GM12878 (cell line): ENCODE results near the gene PDZD2.

Experiments used
- BCL3 ChIP-seq: IDR thresholded peaks from 2 replicates; pipeline ENCODE4 v1.6.1; 2011; ENCODE audit warnings: borderline replicate concordance, low read depth, mild to moderate bottlenecking, moderate library complexity, low read length; ENCODE audit not compliant: insufficient read depth, poor library complexity, severe bottlenecking
- BHLHE40 ChIP-seq, 2 experiments: fragments of 450-650 bp in 1 of 2; IDR thresholded peaks; 2 replicates each; pipeline ENCODE4 v1.6.1; 2011 to 2017; ENCODE audit warnings: low read depth in 2 of 2, borderline replicate concordance in 1 of 2, improper control_type of control experiment in 1 of 2, low read length in 1 of 2, mild to moderate bottlenecking in 1 of 2
- CTCF ChIP-seq, 3 experiments: IDR thresholded peaks in 2 of 3; conservative IDR thresholded peaks in 1 of 3; 2 replicates each; pipeline ENCODE4 v1.5.1; 2011; ENCODE audit warnings: low read depth in 3 of 3, low read length in 3 of 3, mild to moderate bottlenecking in 3 of 3, control low read depth in 2 of 3, moderate library complexity in 2 of 3, inconsistent platforms in 1 of 3, mixed read lengths in 1 of 3; ENCODE audit not compliant: control insufficient read depth in 2 of 3, insufficient read depth in 1 of 3; ENCODE audit errors: extremely low read depth in 1 of 3
- EZH2 ChIP-seq: IDR thresholded peaks from 2 replicates; pipeline ENCODE4 v1.6.1; 2012; ENCODE audit warnings: low read depth, mild to moderate bottlenecking, control low read depth, inconsistent platforms, low read length, borderline replicate concordance; ENCODE audit not compliant: control insufficient read depth
- HDAC6 ChIP-seq: fragments of 200-600 bp; sonication (generic); IDR thresholded peaks from one replicate; pipeline ENCODE4 v1.8.0; 2017; ENCODE audit warnings: antibody characterized with exemption; ENCODE audit not compliant: unreplicated experiment
- JUNB ChIP-seq: IDR thresholded peaks from 2 replicates; pipeline ENCODE4 v1.6.1; 2016; ENCODE audit warnings: antibody characterized with exemption, mild to moderate bottlenecking
- POLR2AphosphoS5 ChIP-seq: IDR thresholded peaks from 2 replicates; pipeline ENCODE4 v1.6.1; 2011; ENCODE audit warnings: mild to moderate bottlenecking, low read length, inconsistent platforms
- RAD51 ChIP-seq: fragments of 450-650 bp; IDR thresholded peaks from 2 replicates; pipeline ENCODE4 v1.6.1; 2016; ENCODE audit warnings: moderate library complexity, mild to moderate bottlenecking, inconsistent platforms
- SMAD1 ChIP-seq: fragments of 450-650 bp; IDR thresholded peaks from 2 replicates; pipeline ENCODE4 v1.6.1; 2018; ENCODE audit warnings: mild to moderate bottlenecking, low read depth; ENCODE audit not compliant: partially characterized antibody
- SMC3 ChIP-seq: IDR thresholded peaks from 2 replicates; pipeline ENCODE4 v1.6.1; 2011; ENCODE audit warnings: low read length, improper control_type of control experiment, borderline replicate concordance
- SRF ChIP-seq, 2 experiments: IDR thresholded peaks; 2 replicates each; pipeline ENCODE4 v1.6.1; 2011; ENCODE audit warnings: low read depth in 2 of 2, low read length in 2 of 2, mild to moderate bottlenecking in 1 of 2, moderate library complexity in 1 of 2
- TF ChIP-seq, protein P1 (sequence below): IDR thresholded peaks from 2 replicates; pipeline ENCODE4 v1.6.1; 2012; ENCODE audit warnings: low read depth, low read length, improper control_type of control experiment
- TF ChIP-seq, protein P2 (sequence below): fragments of 450-650 bp; IDR thresholded peaks from 2 replicates; pipeline ENCODE4 v1.6.1; 2017; ENCODE audit warnings: mild to moderate bottlenecking, low read depth, inconsistent platforms; ENCODE audit not compliant: poor library complexity, severe bottlenecking

- TF ChIP-seq, protein P1, sequence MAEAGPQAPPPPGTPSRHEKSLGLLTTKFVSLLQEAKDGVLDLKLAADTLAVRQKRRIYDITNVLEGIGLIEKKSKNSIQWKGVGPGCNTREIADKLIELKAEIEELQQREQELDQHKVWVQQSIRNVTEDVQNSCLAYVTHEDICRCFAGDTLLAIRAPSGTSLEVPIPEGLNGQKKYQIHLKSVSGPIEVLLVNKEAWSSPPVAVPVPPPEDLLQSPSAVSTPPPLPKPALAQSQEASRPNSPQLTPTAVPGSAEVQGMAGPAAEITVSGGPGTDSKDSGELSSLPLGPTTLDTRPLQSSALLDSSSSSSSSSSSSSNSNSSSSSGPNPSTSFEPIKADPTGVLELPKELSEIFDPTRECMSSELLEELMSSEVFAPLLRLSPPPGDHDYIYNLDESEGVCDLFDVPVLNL: no peak
- TF ChIP-seq EZH2: no peak
- TF ChIP-seq, protein P2, sequence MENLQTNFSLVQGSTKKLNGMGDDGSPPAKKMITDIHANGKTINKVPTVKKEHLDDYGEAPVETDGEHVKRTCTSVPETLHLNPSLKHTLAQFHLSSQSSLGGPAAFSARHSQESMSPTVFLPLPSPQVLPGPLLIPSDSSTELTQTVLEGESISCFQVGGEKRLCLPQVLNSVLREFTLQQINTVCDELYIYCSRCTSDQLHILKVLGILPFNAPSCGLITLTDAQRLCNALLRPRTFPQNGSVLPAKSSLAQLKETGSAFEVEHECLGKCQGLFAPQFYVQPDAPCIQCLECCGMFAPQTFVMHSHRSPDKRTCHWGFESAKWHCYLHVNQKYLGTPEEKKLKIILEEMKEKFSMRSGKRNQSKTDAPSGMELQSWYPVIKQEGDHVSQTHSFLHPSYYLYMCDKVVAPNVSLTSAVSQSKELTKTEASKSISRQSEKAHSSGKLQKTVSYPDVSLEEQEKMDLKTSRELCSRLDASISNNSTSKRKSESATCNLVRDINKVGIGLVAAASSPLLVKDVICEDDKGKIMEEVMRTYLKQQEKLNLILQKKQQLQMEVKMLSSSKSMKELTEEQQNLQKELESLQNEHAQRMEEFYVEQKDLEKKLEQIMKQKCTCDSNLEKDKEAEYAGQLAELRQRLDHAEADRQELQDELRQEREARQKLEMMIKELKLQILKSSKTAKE: no peak
- no peak for TF ChIP-seq SMC3
- no peak for TF ChIP-seq BCL3
- no peak for TF ChIP-seq HDAC6
- no peak for TF ChIP-seq POLR2AphosphoS5
- TF ChIP-seq CTCF (IDR thresholded peaks at IDR 0.05 in 2 of 3, conservative IDR thresholded peaks at IDR 0.05 in 1 of 3; ENCODE audit: control insufficient read depth in 2 of 3, extremely low read depth in 1 of 3, insufficient read depth in 1 of 3, low read depth in 3 of 3, low read length in 3 of 3): no peak
- TF ChIP-seq JUNB: no peak
- no peak for TF ChIP-seq BHLHE40 (IDR thresholded peaks at IDR 0.05; ENCODE audit: borderline replicate concordance in 1 of 2, low read depth in 2 of 2, low read length in 1 of 2)
- no peak for TF ChIP-seq RAD51
- no peak for TF ChIP-seq SRF (IDR thresholded peaks at IDR 0.05; ENCODE audit: low read depth in 2 of 2, low read length in 2 of 2)
- TF ChIP-seq SMAD1: no peak
Measured at GRCh38 chr5:31995714-31996113, 356.8 kb downstream of the PDZD2 start.
